VCaP (cell line): ENCODE data around the gene RBM47.

Experiments
- H3K27ac ChIP-seq: fragments of 450-650 bp; 2 replicates; pipeline ENCODE4 v1.5.1; 2017
- TF ChIP-seq, protein P1 (sequence below): fragments of 450-650 bp; conservative IDR thresholded peaks from 2 replicates; pipeline ENCODE4 v1.5.1; 2017; ENCODE audit warnings: mild to moderate bottlenecking, moderate library complexity

Gene RBM47

DNA sequence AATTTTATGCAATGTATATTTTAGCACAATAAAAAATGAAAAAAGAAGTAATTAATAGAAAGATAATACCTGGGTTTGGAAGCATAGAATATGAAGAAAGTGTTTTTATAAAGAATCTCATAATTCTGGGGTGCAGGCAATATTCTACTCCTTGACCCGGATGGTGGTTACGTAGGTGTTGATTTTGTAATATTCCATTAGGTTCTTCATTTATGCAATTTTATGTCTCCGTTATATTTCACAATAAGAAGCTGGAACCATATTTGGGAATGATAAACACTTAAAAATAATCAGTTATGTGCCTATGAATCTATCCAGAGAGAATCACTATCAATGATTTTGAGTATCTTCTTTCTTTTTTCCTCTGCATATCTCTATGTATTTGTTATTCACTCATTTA lies 256.0 kb downstream of the RBM47 start:
- H3K27ac ChIP-seq: no peak overlapping the region
- TF ChIP-seq, protein P1, sequence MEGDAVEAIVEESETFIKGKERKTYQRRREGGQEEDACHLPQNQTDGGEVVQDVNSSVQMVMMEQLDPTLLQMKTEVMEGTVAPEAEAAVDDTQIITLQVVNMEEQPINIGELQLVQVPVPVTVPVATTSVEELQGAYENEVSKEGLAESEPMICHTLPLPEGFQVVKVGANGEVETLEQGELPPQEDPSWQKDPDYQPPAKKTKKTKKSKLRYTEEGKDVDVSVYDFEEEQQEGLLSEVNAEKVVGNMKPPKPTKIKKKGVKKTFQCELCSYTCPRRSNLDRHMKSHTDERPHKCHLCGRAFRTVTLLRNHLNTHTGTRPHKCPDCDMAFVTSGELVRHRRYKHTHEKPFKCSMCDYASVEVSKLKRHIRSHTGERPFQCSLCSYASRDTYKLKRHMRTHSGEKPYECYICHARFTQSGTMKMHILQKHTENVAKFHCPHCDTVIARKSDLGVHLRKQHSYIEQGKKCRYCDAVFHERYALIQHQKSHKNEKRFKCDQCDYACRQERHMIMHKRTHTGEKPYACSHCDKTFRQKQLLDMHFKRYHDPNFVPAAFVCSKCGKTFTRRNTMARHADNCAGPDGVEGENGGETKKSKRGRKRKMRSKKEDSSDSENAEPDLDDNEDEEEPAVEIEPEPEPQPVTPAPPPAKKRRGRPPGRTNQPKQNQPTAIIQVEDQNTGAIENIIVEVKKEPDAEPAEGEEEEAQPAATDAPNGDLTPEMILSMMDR: no peak
